ENCODE results near the gene MPV17. TPM values are rescaled to one million over a fixed set of nuclear protein-coding genes. Genes with fewer than 3 reads are reported as not detected.

Gene MPV17
- polyA plus RNA-seq, 4 donors = 27.3 to 103 (median 55.6) TPM

- Histone ChIP-seq H3K27ac (ENCODE audit: low read depth in 1 of 3, low read length in 2 of 3) (no peak overlapping the region), H3K27me3 (ENCODE audit: control insufficient read depth in 3 of 3, insufficient read depth in 3 of 3, low read length in 3 of 3) (no peaks in the 10 kb centered on the region), H3K4me1 (ENCODE audit: control insufficient read depth in 3 of 3, insufficient read depth in 2 of 3, low read depth in 1 of 3, low read length in 2 of 3) (peaks cover 0 to 16% (median 3%) of the 10 kb centered on the region in 3 donors), H3K4me3 (ENCODE audit: low read depth in 1 of 3, low read length in 3 of 3) (no peak overlapping the region), H3K36me3 (ENCODE audit: control insufficient read depth in 3 of 3, insufficient read depth in 2 of 3, low read depth in 1 of 3, low read length in 3 of 3) (peaks cover 0 to 36% (median 0%) of the 10 kb centered on the region in 3 donors), H3K9me3 (ENCODE audit: control insufficient read depth in 2 of 2, insufficient read depth in 1 of 2, low read depth in 1 of 2, low read length in 1 of 2) (no peaks in the 10 kb centered on the region)
- DNase-seq = no peak
- 69 to 79% (median 78%) methylated on average over 12 of the region's 12 CpGs for WGBS, 3 donors
- FAIRE-seq = no peak
Measured at GRCh38 chr2:27316655-27317412, 6.1 kb downstream of the MPV17 start.

- DNase-seq (no peak), FAIRE-seq (no peak)
- no peak overlapping the region for H3K4me3 ChIP-seq (ENCODE audit: low read depth in 1 of 3, low read length in 3 of 3)
- peaks cover 0 to 43% (median 2%) of the 10 kb centered on the region in 3 donors for H3K36me3 ChIP-seq (ENCODE audit: control insufficient read depth in 3 of 3, insufficient read depth in 2 of 3, low read depth in 1 of 3, low read length in 3 of 3)
- no peaks in the 10 kb centered on the region for H3K27me3 ChIP-seq (ENCODE audit: control insufficient read depth in 3 of 3, insufficient read depth in 3 of 3, low read length in 3 of 3)
- WGBS, 3 donors = 81 to 89% (median 85%) methylated on average over 8 of the region's 8 CpGs
- H3K9me3 ChIP-seq (ENCODE audit: control insufficient read depth in 2 of 2, insufficient read depth in 1 of 2, low read depth in 1 of 2, low read length in 1 of 2) = no peaks in the 10 kb centered on the region
- no peak overlapping the region for H3K27ac ChIP-seq (ENCODE audit: low read depth in 1 of 3, low read length in 2 of 3)
- H3K4me1 ChIP-seq (ENCODE audit: control insufficient read depth in 3 of 3, insufficient read depth in 2 of 3, low read depth in 1 of 3, low read length in 2 of 3) = peaks cover 0 to 4% (median 0%) of the 10 kb centered on the region in 3 donors
Measured at GRCh38 chr2:27315122-27315521, 7.8 kb downstream of the MPV17 start.

GRCh38 chr2:27314709-27315108 is 8.2 kb downstream of the MPV17 start:
- no peak for FAIRE-seq
- WGBS, 3 donors = 89 to 90% (median 90%) methylated on average over 9 of the region's 9 CpGs

DNA sequence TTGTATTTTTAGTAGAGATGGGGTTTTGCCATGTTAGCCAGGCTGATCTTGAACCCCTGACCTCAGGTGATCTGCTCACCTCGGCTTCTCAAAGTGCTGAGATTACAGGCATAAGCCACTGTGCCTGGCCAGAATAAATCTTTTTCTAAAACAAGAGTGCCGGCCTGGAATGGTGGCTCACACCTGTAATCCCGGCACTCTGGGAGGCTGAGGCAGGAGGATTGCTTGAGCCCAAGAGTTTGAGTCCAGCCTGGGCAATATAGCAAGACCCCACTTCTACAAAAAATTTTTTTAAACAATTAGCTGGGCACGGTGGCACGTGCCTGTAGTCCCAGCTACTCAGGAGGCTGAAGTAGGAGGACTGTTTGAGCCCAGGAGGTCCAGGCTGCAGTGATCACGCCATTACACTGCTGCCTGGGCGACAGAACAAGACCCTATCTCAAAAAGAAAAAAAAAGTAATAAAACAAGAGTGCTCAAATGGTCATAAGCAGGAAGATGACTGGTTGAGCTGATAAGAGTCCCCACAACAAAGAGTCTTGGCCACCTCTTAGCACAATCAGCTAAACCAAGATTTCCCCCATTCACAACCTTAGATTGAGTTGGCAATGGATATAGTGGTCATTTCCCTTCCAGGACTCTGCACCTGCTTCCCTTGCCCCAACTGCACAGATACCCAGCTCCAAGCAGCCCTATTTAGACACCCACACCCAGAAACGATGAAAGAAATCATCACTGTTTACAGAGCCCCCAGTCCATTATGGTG is 8.8 kb downstream of the MPV17 start:
- peaks cover 0 to 4% (median 0%) of the 10 kb centered on the region in 3 donors for H3K4me1 ChIP-seq (ENCODE audit: control insufficient read depth in 3 of 3, insufficient read depth in 2 of 3, low read depth in 1 of 3, low read length in 2 of 3)
- FAIRE-seq = no peak
- no peak for DNase-seq
- H3K9me3 ChIP-seq (ENCODE audit: control insufficient read depth in 2 of 2, insufficient read depth in 1 of 2, low read depth in 1 of 2, low read length in 1 of 2) = no peaks in the 10 kb centered on the region
- H3K36me3 ChIP-seq (ENCODE audit: control insufficient read depth in 3 of 3, insufficient read depth in 2 of 3, low read depth in 1 of 3, low read length in 3 of 3) = peaks cover 0 to 47% (median 2%) of the 10 kb centered on the region in 3 donors
- 85 to 92% (median 91%) methylated on average over 8 of the region's 8 CpGs for WGBS, 3 donors
- no peaks in the 10 kb centered on the region for H3K27me3 ChIP-seq (ENCODE audit: control insufficient read depth in 3 of 3, insufficient read depth in 3 of 3, low read length in 3 of 3)
- H3K27ac ChIP-seq (ENCODE audit: low read depth in 1 of 3, low read length in 2 of 3) = no peak overlapping the region
- no peak overlapping the region for H3K4me3 ChIP-seq (ENCODE audit: low read depth in 1 of 3, low read length in 3 of 3)

More at GRCh38 chr2:27314709-27315108, 8.2 kb downstream of the MPV17 start:
- H3K4me3 ChIP-seq (ENCODE audit: low read depth in 1 of 3, low read length in 3 of 3) = no peak overlapping the region
- peaks cover 0 to 45% (median 2%) of the 10 kb centered on the region in 3 donors for H3K36me3 ChIP-seq (ENCODE audit: control insufficient read depth in 3 of 3, insufficient read depth in 2 of 3, low read depth in 1 of 3, low read length in 3 of 3)
- no peak overlapping the region for H3K27ac ChIP-seq (ENCODE audit: low read depth in 1 of 3, low read length in 2 of 3)
- no peak for DNase-seq
- no peaks in the 10 kb centered on the region for H3K9me3 ChIP-seq (ENCODE audit: control insufficient read depth in 2 of 2, insufficient read depth in 1 of 2, low read depth in 1 of 2, low read length in 1 of 2)
- H3K27me3 ChIP-seq (ENCODE audit: control insufficient read depth in 3 of 3, insufficient read depth in 3 of 3, low read length in 3 of 3) = no peaks in the 10 kb centered on the region
- peaks cover 0 to 4% (median 0%) of the 10 kb centered on the region in 3 donors for H3K4me1 ChIP-seq (ENCODE audit: control insufficient read depth in 3 of 3, insufficient read depth in 2 of 3, low read depth in 1 of 3, low read length in 2 of 3)

- Histone ChIP-seq H3K27ac (ENCODE audit: low read depth in 1 of 3, low read length in 2 of 3) (no peak overlapping the region), H3K27me3 (ENCODE audit: control insufficient read depth in 3 of 3, insufficient read depth in 3 of 3, low read length in 3 of 3) (peaks cover 6 to 14% (median 8%) of the 10 kb centered on the region in 3 donors), H3K9me3 (ENCODE audit: control insufficient read depth in 2 of 2, insufficient read depth in 1 of 2, low read depth in 1 of 2, low read length in 1 of 2) (no peaks in the 10 kb centered on the region), H3K4me3 (ENCODE audit: low read depth in 1 of 3, low read length in 3 of 3) (no peak overlapping the region), H3K36me3 (ENCODE audit: control insufficient read depth in 3 of 3, insufficient read depth in 2 of 3, low read depth in 1 of 3, low read length in 3 of 3) (peaks cover 0 to 50% (median 2%) of the 10 kb centered on the region in 3 donors), H3K4me1 (ENCODE audit: control insufficient read depth in 3 of 3, insufficient read depth in 2 of 3, low read depth in 1 of 3, low read length in 2 of 3) (peaks cover 0 to 4% (median 0%) of the 10 kb centered on the region in 3 donors)
- 96 to 98% (median 96%) methylated on average over 3 of the region's 3 CpGs for WGBS, 3 donors
- FAIRE-seq (no peak), DNase-seq (no peak)
Measured at GRCh38 chr2:27312152-27312551, 10.7 kb downstream of the MPV17 start.

DNA sequence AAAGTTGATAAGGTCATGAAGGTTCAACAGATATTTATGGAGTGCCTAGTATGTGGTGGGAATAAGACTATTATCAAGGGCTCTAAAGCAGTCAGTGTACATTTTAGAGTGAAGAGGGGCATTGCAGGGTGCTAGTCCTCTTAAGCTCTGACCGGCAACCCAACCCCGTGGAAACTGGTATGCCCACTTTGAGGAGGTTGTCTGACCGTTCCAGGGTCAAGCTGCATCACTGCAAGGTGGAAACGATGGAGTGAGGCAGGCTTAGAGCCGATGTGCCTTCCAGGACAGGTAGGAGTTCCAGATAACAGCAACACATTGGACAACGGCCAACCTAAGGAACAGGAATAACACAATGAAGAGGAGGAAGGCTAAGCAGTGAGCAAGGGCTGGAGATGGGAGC is 13.2 kb downstream of the MPV17 start:
- peaks cover 0 to 14% (median 2%) of the 10 kb centered on the region in 3 donors for H3K4me1 ChIP-seq (ENCODE audit: control insufficient read depth in 3 of 3, insufficient read depth in 2 of 3, low read depth in 1 of 3, low read length in 2 of 3)
- H3K27me3 ChIP-seq (ENCODE audit: control insufficient read depth in 3 of 3, insufficient read depth in 3 of 3, low read length in 3 of 3) = peaks cover 6 to 39% (median 14%) of the 10 kb centered on the region in 3 donors
- H3K36me3 ChIP-seq (ENCODE audit: control insufficient read depth in 3 of 3, insufficient read depth in 2 of 3, low read depth in 1 of 3, low read length in 3 of 3) = peaks cover 0 to 31% (median 2%) of the 10 kb centered on the region in 3 donors
- DNase-seq (no peak), FAIRE-seq (no peak)
- WGBS, 3 donors = 66 to 89% (median 74%) methylated on average over 6 of the region's 6 CpGs
- no peak overlapping the region for H3K27ac ChIP-seq (ENCODE audit: low read depth in 1 of 3, low read length in 2 of 3)
- no peak overlapping the region for H3K4me3 ChIP-seq (ENCODE audit: low read depth in 1 of 3, low read length in 3 of 3)
- no peaks in the 10 kb centered on the region for H3K9me3 ChIP-seq (ENCODE audit: control insufficient read depth in 2 of 2, insufficient read depth in 1 of 2, low read depth in 1 of 2, low read length in 1 of 2)

- WGBS, 3 donors = 44 to 57% (median 49%) methylated on average over 25 of the region's 25 CpGs
- DNase-seq = peak in 1 of 2 donors; percentile 63
- H3K4me1 ChIP-seq (ENCODE audit: control insufficient read depth in 3 of 3, insufficient read depth in 2 of 3, low read depth in 1 of 3, low read length in 2 of 3) = peaks cover 0 to 14% (median 2%) of the 10 kb centered on the region in 3 donors
- H3K36me3 ChIP-seq (ENCODE audit: control insufficient read depth in 3 of 3, insufficient read depth in 2 of 3, low read depth in 1 of 3, low read length in 3 of 3) = peaks cover 0 to 29% (median 2%) of the 10 kb centered on the region in 3 donors
- H3K27me3 ChIP-seq (ENCODE audit: control insufficient read depth in 3 of 3, insufficient read depth in 3 of 3, low read length in 3 of 3) = peaks cover 6 to 40% (median 14%) of the 10 kb centered on the region in 3 donors
- FAIRE-seq = no peak
- H3K4me3 ChIP-seq (ENCODE audit: low read depth in 1 of 3, low read length in 3 of 3) = peak within 1 kb of the TSS in 2 of 3 donors; percentile 2 to 8
- H3K27ac ChIP-seq (ENCODE audit: low read depth in 1 of 3, low read length in 2 of 3) = no peak within 1 kb of the TSS
- H3K9me3 ChIP-seq (ENCODE audit: control insufficient read depth in 2 of 2, insufficient read depth in 1 of 2, low read depth in 1 of 2, low read length in 1 of 2) = no peaks in the 10 kb centered on the region
Measured at GRCh38 chr2:27308359-27308881, 14.5 kb downstream of the MPV17 start, which contains the start of gene UCN. UCN (minus strand) TSS chr2:27308445; CDS start chr2:27307895, 550 bp downstream.

Measured in small intestine (tissue), 7 donors.